GM15510 (cell line): ENCODE results near the gene TANGO2.

Source experiments
- POLR2A ChIP-seq: IDR thresholded peaks from 3 replicates; pipeline ENCODE4 v1.6.1; 2011; ENCODE audit warnings: borderline replicate concordance; ENCODE audit not compliant: insufficient read length; ENCODE audit errors: extremely low read depth

Gene TANGO2

GRCh38 chr22:20020533-20021195 is at the start of gene TANGO2:
Gene TANGO2 (plus strand): TSS chr22:20021110. CDS start chr22:20036799, 15,689 bp downstream.
- TF ChIP-seq POLR2A = peak; percentile 83

- TF ChIP-seq POLR2A = no peak
Measured at GRCh38 chr22:19971276-19972124, 49.4 kb upstream of the TANGO2 start.

GRCh38 chr22:19972251-19972650 is 48.7 kb upstream of the TANGO2 start:
- TF ChIP-seq POLR2A = no peak

- TF ChIP-seq POLR2A = no peak
Measured at GRCh38 chr22:19972652-19973550, 48.0 kb upstream of the TANGO2 start.

- no peak for TF ChIP-seq POLR2A
Measured at GRCh38 chr22:19973551-19974267, 47.2 kb upstream of the TANGO2 start.

- no peak for TF ChIP-seq POLR2A
Measured at GRCh38 chr22:19974268-19974861, 46.5 kb upstream of the TANGO2 start.

GRCh38 chr22:19974935-19975706 is 45.8 kb upstream of the TANGO2 start:
- TF ChIP-seq POLR2A = no peak

- no peak for TF ChIP-seq POLR2A
Measured at GRCh38 chr22:19975707-19976035, 45.2 kb upstream of the TANGO2 start.

- no peak for TF ChIP-seq POLR2A
Measured at GRCh38 chr22:19976671-19977070, 44.2 kb upstream of the TANGO2 start.

- no peak for TF ChIP-seq POLR2A
Measured at GRCh38 chr22:19977296-19978243, 43.3 kb upstream of the TANGO2 start.

GRCh38 chr22:19978748-19979147 is 42.2 kb upstream of the TANGO2 start:
- TF ChIP-seq POLR2A = no peak
